Stomach (tissue), 9 donors: ENCODE data around the gene PSENEN. TPM values are rescaled to one million over a fixed set of nuclear protein-coding genes. Genes with fewer than 3 reads are reported as not detected.

Source experiments
- DNase-seq, 2 donors: peaks; one replicate each; pipeline versions ENCODE4 v3.0.0 to v3.0.0-alpha.2; 2013 to 2019
- H3K27ac ChIP-seq, 5 donors: fragments of 200-600 bp in 4 of 5; sonication (generic) in 4 of 5; one replicate each; pipeline ENCODE4 v1.5.1; 2013 to 2019; ENCODE audit warnings: mild to moderate bottlenecking in 1 of 5, moderate library complexity in 1 of 5
- H3K27me3 ChIP-seq, 3 donors: fragments of 200-600 bp; sonication (generic); one replicate each; pipeline ENCODE4 v1.5.1; 2017 to 2019; ENCODE audit warnings: mixed run types in 1 of 3
- H3K36me3 ChIP-seq, 4 donors: fragments of 200-600 bp; sonication (generic); 1 replicate in 3 of 4; 2 replicates in 1 of 4; pipeline ENCODE4 v1.5.1; 2016 to 2019
- H3K4me1 ChIP-seq, 4 donors: fragments of 200-600 bp; sonication (generic); one replicate each; pipeline ENCODE4 v1.5.1; 2016 to 2019
- H3K4me3 ChIP-seq, 4 donors: fragments of 200-600 bp; sonication (generic) in 3 of 4; one replicate each; pipeline ENCODE4 v1.5.1; 2016 to 2019; ENCODE audit warnings: mild to moderate bottlenecking in 1 of 4
- H3K9me3 ChIP-seq, 4 donors: fragments of 200-600 bp; sonication (generic); one replicate each; pipeline ENCODE4 v1.5.1; 2016 to 2019
- EP300 ChIP-seq: sonication (generic); formaldehyde crosslinking; IDR thresholded peaks from one replicate; pipeline ENCODE4 v1.6.1; 2017; ENCODE audit warnings: antibody characterized with exemption
- POLR2A ChIP-seq, 4 donors: fragments of 450-650 bp; IDR thresholded peaks; one replicate each; pipeline ENCODE4 v1.6.1; 2016; ENCODE audit warnings: antibody characterized with exemption in 4 of 4, control low read depth in 2 of 4, mild to moderate bottlenecking in 1 of 4, moderate library complexity in 1 of 4
- POLR2AphosphoS5 ChIP-seq, 3 donors: sonication (generic); formaldehyde crosslinking; IDR thresholded peaks; one replicate each; pipeline ENCODE4 v1.6.1; 2016; ENCODE audit warnings: antibody characterized with exemption in 3 of 3
- WGBS, 5 donors: extraction: QIAGEN DNeasy Blood & Tissue Kit in 3 of 5; methylation state at CpG; one replicate each; pipeline versions ENCODE4 v1.1.5 to v1.1.7; 2013 to 2018; 5-methylcytosine and 5-hydroxymethylcytosine counted together
- intact Hi-C: fragments of 100-400 bp; cut with DNase I; formaldehyde crosslinking; loops from one replicate; pipeline ENCODE4 v1.15.1; 2023; ENCODE audit warnings: low total_unique reads
- polyA plus RNA-seq, 3 donors: library from polyadenylated mRNA; stranded (reverse); fragments of 200-250 nt; gene quantifications; one replicate each; pipeline ENCODE4 v1.2.3, GENCODE V29; 2013
- total RNA-seq, 5 donors: library from RNA; depleted of rRNA; stranded (reverse); fragments of >200 nt; gene quantifications; one replicate each; pipeline versions ENCODE4 v1.1.0 to v1.2.3, GENCODE V29; 2014 to 2016
- TF ChIP-seq, protein P1 (sequence below), 7 experiments: fragments of 450-650 bp in 4 of 7; fragments of 200-600 bp in 3 of 7; sonication (generic) in 3 of 7; IDR thresholded peaks; one replicate each; pipeline ENCODE4 v1.5.1; 2016 to 2019; ENCODE audit warnings: antibody characterized with exemption in 7 of 7, control low read depth in 2 of 7, mild to moderate bottlenecking in 1 of 7
- donor health status: healthy with polysubstance abuse.
- donor health status: Bipolar disorder and iron deficiency.
- donor health status: healthy.

The PSENEN gene
- total and polyA plus RNA-seq, 8 donors, result 9.3 to 101 (median 50.4) TPM; not detected in 1

DNA sequence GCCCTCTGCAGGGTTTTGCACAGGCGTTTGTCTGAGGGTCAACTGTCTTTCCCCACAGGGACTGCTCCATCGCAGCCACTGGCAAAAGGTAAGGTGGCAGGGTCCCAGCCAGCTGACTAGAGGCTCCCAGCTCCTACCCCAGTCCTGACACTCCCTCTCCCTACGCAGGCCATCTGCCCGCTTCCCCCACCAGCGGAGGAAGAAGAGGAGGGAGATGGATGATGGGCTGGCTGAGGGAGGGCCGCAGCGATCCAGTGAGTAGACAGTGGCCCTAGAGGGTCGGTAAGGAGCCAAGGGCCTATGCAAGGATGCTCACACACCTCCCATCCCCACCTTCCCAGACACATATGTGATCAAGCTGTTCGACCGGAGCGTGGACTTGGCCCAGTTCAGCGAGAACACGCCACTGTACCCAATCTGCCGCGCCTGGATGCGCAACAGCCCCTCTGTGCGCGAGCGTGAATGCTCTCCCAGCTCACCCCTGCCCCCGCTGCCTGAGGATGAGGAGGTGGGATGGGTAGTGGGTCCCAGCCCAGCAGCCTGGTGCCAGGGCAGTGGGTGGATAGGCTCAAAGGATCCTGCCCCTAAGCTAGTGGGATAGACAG lies 7.4 kb downstream of the PSENEN start:
- Histone ChIP-seq H3K27ac (peak overlapping the region in 2 of 5 donors; percentile 98 to 99), H3K9me3 (no peaks in the 10 kb centered on the region), H3K27me3 (peaks cover 0 to 16% (median 0%) of the 10 kb centered on the region in 3 donors), H3K4me3 (no peak overlapping the region), H3K36me3 (peaks cover 16 to 38% (median 32%) of the 10 kb centered on the region in 4 donors), H3K4me1 (peaks cover 42 to 66% (median 52%) of the 10 kb centered on the region in 4 donors)
- intact Hi-C loops, result no loop called here
- peak in 1 of 2 donors; percentile 4 for DNase-seq
- no peak for TF ChIP-seq POLR2A (IDR thresholded peaks at IDR 0.05)
- TF ChIP-seq POLR2AphosphoS5 (IDR thresholded peaks at IDR 0.05), result no peak
- no peak for TF ChIP-seq EP300
- TF ChIP-seq, protein P1, sequence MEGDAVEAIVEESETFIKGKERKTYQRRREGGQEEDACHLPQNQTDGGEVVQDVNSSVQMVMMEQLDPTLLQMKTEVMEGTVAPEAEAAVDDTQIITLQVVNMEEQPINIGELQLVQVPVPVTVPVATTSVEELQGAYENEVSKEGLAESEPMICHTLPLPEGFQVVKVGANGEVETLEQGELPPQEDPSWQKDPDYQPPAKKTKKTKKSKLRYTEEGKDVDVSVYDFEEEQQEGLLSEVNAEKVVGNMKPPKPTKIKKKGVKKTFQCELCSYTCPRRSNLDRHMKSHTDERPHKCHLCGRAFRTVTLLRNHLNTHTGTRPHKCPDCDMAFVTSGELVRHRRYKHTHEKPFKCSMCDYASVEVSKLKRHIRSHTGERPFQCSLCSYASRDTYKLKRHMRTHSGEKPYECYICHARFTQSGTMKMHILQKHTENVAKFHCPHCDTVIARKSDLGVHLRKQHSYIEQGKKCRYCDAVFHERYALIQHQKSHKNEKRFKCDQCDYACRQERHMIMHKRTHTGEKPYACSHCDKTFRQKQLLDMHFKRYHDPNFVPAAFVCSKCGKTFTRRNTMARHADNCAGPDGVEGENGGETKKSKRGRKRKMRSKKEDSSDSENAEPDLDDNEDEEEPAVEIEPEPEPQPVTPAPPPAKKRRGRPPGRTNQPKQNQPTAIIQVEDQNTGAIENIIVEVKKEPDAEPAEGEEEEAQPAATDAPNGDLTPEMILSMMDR (IDR thresholded peaks at IDR 0.05), result no peak
- WGBS, 5 donors, result 96% methylated on average over 9 to 20 of the region's 20 CpGs

DNA sequence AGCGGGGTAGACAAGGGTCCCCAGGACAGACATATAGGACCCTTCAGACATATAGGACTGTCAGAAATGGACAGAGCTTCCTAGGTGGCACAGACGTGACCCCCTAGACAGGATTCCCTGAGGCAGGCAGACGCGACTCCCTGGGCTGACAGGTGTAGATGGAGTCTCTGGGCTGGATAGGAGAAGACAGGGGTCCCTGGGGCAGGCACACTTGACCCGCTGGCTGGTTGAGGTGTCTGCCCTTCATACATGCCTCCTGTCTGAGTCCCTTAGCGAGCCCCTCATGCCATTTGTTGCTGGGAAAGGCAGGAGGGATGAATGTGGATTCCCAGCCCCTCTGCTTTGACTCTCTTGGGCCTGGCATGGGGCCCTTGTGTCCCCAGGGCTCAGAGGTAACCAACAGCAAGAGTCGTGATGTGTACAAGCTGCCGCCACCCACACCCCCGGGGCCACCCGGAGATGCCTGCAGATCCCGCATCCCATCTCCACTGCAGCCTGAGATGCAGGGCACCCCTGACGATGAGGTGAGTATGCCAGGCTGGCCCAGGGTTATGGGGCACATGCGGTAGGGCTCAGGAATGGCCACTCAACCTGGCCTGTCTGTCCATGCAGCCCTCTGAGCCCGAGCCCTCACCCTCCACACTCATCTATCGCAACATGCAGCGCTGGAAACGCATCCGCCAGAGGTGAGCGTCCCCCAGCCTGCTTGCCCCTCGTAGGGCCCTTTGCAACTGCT lies 8.4 kb downstream of the PSENEN start:
- peaks cover 41 to 67% (median 52%) of the 10 kb centered on the region in 4 donors for H3K4me1 ChIP-seq
- H3K27me3 ChIP-seq, result peaks cover 0 to 16% (median 0%) of the 10 kb centered on the region in 3 donors
- DNase-seq, result no peak
- H3K27ac ChIP-seq, result peak overlapping the region in 4 of 5 donors; percentile 91 to 99 (median 98)
- H3K9me3 ChIP-seq, result no peaks in the 10 kb centered on the region
- WGBS, 5 donors, result 86 to 95% (median 90%) methylated on average over 17 to 20 of the region's 20 CpGs
- TF ChIP-seq EP300, result no peak
- TF ChIP-seq, protein P1 (IDR thresholded peaks at IDR 0.05), result no peak
- no peak for TF ChIP-seq POLR2AphosphoS5 (IDR thresholded peaks at IDR 0.05)
- TF ChIP-seq POLR2A (IDR thresholded peaks at IDR 0.05), result no peak
- peaks cover 16 to 38% (median 32%) of the 10 kb centered on the region in 4 donors for H3K36me3 ChIP-seq
- H3K4me3 ChIP-seq, result no peak overlapping the region
- intact Hi-C loops, result no loop called here

- H3K36me3 ChIP-seq, result peaks cover 16 to 43% (median 32%) of the 10 kb centered on the region in 4 donors
- peak overlapping the region in 3 of 4 donors; percentile 74 to 90 (median 88) for H3K4me3 ChIP-seq
- TF ChIP-seq, protein P1 (IDR thresholded peaks at IDR 0.05), result no peak
- TF ChIP-seq EP300 (no peak), POLR2AphosphoS5 (IDR thresholded peaks at IDR 0.05) (no peak), POLR2A (IDR thresholded peaks at IDR 0.05) (no peak)
- H3K4me1 ChIP-seq, result peaks cover 41 to 67% (median 51%) of the 10 kb centered on the region in 4 donors
- DNase-seq, result peak in 1 of 2 donors; percentile 32
- H3K27ac ChIP-seq, result peak overlapping the region in 4 of 5 donors; percentile 91 to 99 (median 98)
- WGBS, 5 donors, result 74 to 88% (median 80%) methylated on average over 13 of the region's 13 CpGs
- H3K9me3 ChIP-seq, result no peaks in the 10 kb centered on the region
- intact Hi-C loops, result no loop called here
- H3K27me3 ChIP-seq, result peaks cover 0 to 16% (median 0%) of the 10 kb centered on the region in 3 donors
Observed at GRCh38 chr19:35754370-35755130, 9.1 kb downstream of the PSENEN start.

GRCh38 chr19:35755131-35755549 lies 9.7 kb downstream of the PSENEN start:
- Histone ChIP-seq H3K4me1 (peaks cover 37 to 64% (median 50%) of the 10 kb centered on the region in 4 donors), H3K27ac (peak overlapping the region; percentile 43 to 99 (median 98)), H3K9me3 (no peaks in the 10 kb centered on the region), H3K4me3 (peak overlapping the region; percentile 74 to 90 (median 86)), H3K36me3 (peaks cover 16 to 46% (median 32%) of the 10 kb centered on the region in 4 donors), H3K27me3 (peaks cover 0 to 16% (median 0%) of the 10 kb centered on the region in 3 donors)
- no peak for DNase-seq
- 31 to 44% (median 35%) methylated on average over 11 to 17 of the region's 17 CpGs for WGBS, 5 donors
- TF ChIP-seq EP300 (no peak), POLR2AphosphoS5 (IDR thresholded peaks at IDR 0.05) (no peak)
- intact Hi-C loops, result no loop called here
